Measurements from ENCODE around the gene ATP11C. TPM values are rescaled to one million over a fixed set of nuclear protein-coding genes. Genes with fewer than 3 reads are reported as not detected.

The ATP11C gene
- polyA plus RNA-seq, 1 donor, result 44.2 TPM

DNA sequence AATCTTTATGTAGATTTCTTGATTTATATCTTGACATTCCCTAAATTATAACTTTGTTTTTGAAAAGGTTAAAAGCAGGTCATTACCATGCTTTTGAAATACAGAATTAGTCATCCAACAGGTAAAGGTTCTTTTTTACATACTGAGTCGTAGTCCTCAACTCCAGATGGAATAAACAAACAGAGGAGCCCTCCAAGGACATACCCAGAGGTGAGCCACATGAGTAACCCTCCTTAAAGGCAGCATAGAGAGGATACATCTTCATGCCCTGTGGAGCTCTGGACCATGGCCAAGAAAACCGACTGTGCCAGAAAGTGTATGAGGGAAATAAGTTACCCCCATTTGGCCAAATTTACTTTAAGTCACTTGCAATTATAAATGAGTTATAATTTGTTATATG, 129.6 kb downstream of the ATP11C start:
- no peak for DNase-seq

DNA sequence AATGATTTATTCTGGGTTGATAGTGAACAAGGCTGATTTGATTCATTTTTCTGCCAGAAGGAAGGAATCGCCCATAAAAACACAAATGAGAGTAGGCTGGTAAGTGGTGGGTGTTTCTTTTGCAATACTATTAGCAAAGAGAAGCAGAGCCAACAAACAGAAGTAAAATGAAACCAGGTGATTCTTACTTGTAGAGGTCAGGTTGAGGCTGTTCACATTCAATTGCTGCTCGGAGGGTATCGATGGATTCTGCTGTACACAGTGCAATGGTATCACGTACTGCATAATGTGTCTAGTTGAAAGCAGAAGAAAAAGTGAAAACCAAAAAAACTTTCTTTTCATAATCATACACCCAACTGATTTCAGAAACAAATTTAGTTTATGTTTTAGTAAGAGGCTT, 130.8 kb downstream of the ATP11C start:
- DNase-seq, result no peak

GRCh38 chrX:139801397-139801813, 131.4 kb downstream of the ATP11C start:
- no peak for DNase-seq

DNA sequence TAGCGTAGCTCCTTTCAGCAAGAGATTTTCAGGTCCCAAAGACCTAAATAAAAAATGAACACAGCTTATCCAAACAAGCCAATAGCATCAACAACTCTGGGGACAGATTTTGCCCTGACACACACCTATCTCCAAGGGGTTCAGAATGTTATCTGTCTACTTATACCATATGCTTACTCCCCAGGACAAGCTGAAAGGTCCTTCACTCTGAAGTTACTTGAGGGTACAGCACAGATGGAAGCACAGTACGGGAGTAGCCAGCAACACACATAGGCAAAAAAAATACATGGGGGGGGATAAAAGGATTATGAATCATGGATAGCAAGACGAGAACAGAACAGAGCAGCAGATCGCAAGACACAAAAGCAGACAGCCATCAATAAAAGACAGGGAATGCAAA, 134.2 kb downstream of the ATP11C start:
- no peak for DNase-seq

- DNase-seq, result no peak
These were observed 137.7 kb downstream of the ATP11C start for GRCh38 chrX:139795196-139795595.

- no peak for DNase-seq
These were observed 145.3 kb downstream of the ATP11C start for GRCh38 chrX:139787601-139788000.

DNA sequence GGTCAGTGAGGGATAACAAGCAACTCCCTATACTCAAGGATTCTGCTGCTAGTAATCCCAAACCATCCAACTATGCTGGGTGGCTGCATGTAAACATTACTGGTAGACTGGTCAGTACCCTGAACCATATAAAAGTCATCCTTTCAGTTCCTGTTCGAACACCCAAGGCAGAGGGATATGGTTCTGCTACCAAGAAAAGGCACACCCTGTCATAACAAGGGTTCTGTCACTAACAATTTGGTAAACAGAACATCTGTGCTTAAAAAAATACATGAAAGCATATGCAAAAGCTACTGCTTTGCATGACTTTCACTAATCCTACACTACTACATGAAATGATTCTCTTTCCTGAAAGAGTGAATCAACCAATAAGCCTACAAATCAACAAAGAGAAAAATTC, 148.0 kb downstream of the ATP11C start:
- DNase-seq, result no peak

- no peak for DNase-seq
These were observed 148.9 kb downstream of the ATP11C start for GRCh38 chrX:139783959-139784358.

DNA sequence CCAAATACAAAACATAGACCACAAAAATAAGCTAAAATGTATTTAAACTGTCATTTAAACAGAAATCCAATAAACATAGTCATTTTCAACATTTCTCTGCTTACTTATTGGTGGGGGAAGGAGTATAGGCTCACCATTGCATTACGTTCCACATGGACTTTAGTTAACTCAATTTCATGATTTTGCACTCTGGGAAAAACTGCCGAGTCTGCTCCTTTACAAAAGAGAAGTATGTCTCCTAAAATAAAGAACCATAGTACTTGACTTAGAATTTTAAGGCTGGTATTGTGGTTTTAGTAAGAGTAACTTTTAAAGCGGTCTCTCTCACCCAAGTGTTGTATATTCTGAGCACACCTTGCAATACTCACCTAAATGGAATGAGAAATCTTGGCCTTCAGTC, 149.8 kb downstream of the ATP11C start:
- no peak for DNase-seq

DNA sequence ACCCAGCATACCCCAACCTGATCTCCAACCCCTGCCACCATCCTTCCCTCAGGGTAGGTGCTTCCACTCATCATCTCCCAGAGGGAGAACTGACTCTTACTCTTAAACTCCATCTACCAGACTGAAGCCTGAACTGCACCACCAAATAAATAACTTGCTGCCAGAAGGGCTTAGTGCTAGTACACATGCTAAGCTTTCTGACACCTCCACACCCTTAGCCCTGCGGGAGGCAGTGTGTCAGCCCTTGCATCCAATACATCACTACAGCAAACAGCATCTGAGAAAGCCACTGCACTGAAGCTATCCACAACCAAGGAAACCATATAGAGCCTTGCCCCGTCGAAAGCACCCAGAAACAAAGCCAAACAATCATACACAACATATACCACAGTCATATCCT, 156.3 kb downstream of the ATP11C start:
- no peak for DNase-seq

GRCh38 chrX:139770366-139770765, 162.5 kb downstream of the ATP11C start:
- DNase-seq, result no peak

DNA sequence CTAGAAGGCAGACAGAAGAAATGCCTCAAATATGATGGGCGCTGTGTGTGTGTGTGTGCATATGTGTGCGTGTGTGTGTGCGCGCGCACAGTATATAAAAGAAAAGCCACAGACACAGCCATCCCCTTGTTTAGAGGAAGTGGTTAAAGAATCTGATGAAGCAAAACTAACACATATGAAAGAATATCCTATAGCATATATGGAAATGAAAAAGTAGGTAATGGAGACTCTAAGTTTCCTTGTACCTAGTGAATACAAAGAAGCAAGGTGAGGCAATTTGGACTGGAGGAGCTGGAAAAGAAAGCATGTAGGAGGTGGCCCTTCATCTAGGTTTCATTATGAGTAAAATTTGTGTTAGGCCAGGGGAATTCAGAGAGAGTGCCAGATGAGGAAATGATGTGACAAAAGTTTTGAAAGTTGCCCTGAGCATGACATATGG, 166.3 kb downstream of the ATP11C start:
- no peak for DNase-seq

- no peak for DNase-seq
These were observed 170.3 kb downstream of the ATP11C start for GRCh38 chrX:139762400-139763183.

DNA sequence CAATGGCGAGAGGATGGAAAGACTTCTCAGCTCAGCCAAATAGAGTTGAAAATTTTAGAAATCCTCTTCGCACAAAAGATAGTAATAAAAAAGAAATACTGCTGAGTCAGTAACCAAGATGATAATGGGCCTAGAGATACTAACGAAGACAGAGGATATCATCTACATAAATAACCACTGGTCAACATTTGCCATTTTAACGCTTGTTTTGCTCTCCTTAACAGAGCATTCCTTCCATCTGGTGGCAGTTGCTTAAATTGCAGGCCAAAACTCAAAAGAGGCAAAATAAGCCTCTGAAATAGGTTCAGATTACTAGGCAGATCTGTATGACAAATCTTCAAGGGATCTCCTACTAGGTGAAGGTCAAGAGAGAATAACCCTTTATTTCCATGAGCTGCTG, 173.2 kb downstream of the ATP11C start:
- peak; percentile 3 for DNase-seq

DNA sequence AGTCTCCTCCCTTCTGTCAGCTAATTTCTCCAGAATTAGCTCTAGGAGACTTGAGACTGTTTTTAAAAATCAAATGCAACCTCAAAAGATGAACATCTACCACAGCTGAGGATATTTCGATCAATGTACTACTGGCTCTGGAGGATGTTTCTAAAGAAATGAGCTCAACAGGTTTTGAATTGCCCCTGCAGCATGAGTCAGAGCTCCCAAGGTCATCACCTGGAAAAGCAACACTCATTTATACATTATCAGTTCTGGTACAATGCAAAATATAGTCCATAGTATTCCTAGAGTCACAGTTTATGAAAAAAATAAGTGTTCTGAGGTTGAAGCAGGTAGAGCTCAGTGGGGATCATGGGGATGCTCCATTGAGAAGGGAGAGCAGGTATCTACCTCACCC, 174.0 kb downstream of the ATP11C start:
- no peak for DNase-seq

- no peak for DNase-seq
These were observed 174.6 kb downstream of the ATP11C start for GRCh38 chrX:139758250-139758649.

GRCh38 chrX:139751053-139751452, 181.8 kb downstream of the ATP11C start:
- no peak for DNase-seq

- no peak for DNase-seq
These were observed 182.5 kb downstream of the ATP11C start for GRCh38 chrX:139750390-139750789.

DNA sequence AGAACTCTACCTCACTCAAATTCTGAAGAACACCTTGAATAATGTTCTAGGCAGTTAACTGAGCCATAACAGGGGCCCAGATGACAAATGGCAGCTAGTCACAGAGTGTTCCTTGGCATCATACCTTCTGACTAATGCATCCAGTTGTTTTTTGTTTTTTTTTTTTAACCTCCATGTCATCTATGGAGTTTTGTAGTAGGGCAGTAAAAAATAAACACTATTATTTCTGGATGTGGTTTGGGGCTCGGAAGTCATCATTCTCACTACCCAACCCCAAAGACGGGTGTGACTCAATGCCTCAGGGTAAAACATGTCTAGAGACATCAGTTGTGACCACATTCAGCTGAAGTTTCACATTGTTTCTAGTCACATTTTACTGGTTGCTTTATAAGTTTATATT, 193.7 kb downstream of the ATP11C start:
- DNase-seq, result no peak

DNA sequence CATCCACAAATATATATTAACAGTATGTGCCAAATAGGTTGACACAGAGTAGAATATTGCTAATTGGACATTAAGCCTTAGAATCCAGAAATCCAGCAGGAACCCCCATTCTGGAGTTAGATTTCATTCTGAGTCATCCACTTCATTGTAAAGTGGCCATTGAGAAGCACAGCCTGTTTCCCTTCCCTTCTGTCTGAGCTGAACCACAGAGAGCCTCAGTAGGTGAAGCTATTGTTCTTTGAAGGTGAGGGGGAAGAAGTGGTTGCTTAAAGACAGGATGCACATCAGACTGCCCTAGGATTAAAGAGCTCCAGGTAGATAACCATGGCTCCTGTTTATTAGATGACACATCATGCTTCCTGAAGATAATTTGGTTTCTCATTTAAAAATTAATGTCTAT, 194.3 kb downstream of the ATP11C start:
- DNase-seq, result no peak

DNA sequence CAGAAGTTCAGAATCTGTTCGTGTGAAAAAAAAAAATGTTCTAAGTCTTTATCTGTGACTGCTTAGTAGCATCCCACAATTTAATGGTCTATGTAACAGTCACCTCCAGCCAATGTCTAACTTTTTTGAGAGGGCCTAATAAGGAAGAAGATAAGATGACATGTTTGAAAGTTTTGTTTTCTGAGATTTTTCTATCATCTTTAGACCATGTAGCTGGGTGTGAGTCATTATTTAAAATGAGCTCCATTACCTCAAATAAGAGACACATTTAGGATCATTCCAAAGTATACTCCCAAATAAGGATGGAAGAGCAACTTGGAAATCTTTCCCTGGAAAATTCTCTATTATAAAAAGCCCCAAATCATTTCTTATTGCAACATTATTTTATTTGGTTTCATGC, 196.7 kb downstream of the ATP11C start:
- DNase-seq, result no peak

DNA sequence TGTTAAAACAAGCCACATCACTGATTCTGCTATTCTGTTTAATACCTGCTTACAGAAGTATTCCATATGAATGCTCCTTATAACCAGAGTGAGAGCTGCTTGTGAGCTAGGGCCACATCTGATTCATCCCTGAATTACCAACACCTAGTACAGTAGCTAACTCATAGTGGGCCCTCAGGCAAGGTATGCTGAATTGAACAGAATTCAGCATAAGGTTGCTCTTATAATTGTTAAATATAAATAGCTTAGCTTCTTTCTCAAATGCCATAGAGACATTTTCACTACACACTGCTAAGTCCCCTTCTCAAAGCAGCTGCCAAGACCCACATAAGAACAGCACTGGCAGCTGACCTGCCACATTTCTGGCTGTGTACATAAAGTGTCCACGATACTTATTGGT, 197.9 kb downstream of the ATP11C start:
- DNase-seq, result no peak

DNA sequence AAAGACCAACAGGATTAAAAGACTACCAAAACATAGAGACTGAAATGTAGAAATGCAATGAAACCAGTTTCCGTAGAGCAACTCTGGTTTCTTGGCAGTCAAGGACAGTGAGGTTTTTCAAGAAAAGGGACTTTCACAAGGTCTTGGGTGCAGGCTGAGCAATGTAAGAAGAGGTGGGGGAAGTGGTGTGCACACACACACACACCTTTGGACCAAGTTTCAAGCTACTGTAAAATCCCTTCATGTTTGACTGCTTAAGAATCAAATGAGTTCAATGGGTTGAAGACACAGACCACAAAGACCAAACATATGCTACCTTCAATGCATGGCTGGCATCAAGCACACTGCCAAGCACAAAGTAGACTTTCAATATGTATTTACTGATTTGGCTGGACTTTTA, 207.1 kb downstream of the ATP11C start:
- DNase-seq, result no peak

DNA sequence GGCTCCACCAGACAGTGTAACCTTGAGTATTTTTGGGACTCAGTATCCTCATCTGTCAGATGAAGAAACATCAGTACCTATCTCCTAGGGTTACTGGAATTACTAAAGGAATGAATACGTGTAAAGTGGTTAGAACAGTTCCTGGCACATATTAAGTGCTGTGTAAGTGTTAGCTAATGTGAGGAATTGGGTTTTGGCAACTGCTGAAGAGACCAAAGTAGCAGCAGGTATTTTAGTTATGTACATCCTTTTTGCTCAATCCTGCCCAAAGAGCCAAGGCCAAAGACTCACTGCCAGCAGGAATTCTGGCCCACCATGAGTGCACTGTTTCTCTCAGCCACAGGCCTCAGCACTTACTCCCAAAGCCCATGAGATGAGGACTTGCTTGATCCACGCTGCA, 208.2 kb downstream of the ATP11C start:
- DNase-seq, result no peak

DNA sequence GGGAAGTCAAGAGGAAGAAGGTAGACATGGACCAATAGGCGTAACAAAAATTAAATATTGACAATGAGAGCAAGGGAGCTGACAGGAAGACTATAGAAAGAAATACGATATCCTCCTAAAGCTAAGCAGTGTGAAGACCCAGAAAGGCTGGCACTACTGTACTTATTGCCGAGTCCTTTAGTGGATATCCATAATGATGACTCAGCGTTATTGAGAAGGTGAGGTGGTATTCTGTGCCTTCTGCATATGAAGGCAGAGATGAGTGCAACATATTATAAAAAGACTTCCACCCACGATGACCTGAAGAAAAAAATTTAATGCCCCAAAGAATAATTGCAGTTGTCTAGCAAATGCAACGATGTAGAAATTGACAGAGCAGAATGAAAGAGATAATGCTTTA, 211.9 kb downstream of the ATP11C start:
- no peak for DNase-seq
